Esophagus squamous epithelium (tissue), 5 donors: Measurements from ENCODE around the gene SEMA4F. TPM values are rescaled to one million over a fixed set of nuclear protein-coding genes. Genes with fewer than 3 reads are reported as not detected.
"Not testable (repeated sequence)": the region's sequence is repeated elsewhere in the genome, so short reads cannot be mapped to it uniquely, and the experiment has no call there.

ENCODE experiments used
- DNase-seq: peaks from one replicate; lab custom pipeline; 2025; lab: John Stamatoyannopoulos, UW
- H3K27ac ChIP-seq, 4 donors: fragments of 200-600 bp; sonication (generic); one replicate each; pipeline ENCODE4 v1.5.1; 2016 to 2019; ENCODE audit warnings: mild to moderate bottlenecking in 1 of 4
- H3K27me3 ChIP-seq, 4 donors: fragments of 200-600 bp; sonication (generic); 1 replicate in 3 of 4; 2 replicates in 1 of 4; pipeline versions ENCODE4 v1.5.1 to v1.6.0; 2017 to 2021; ENCODE audit warnings: antibody characterized with exemption in 1 of 4
- H3K36me3 ChIP-seq, 3 donors: fragments of 200-600 bp; sonication (generic); one replicate each; pipeline ENCODE4 v1.5.1; 2016 to 2019
- H3K4me1 ChIP-seq, 3 donors: fragments of 200-600 bp; sonication (generic); one replicate each; pipeline ENCODE4 v1.5.1; 2017 to 2019
- H3K4me3 ChIP-seq, 4 donors: fragments of 200-600 bp; sonication (generic); 1 replicate in 3 of 4; 2 replicates in 1 of 4; pipeline ENCODE4 v1.5.1; 2016 to 2019; ENCODE audit warnings: mild to moderate bottlenecking in 2 of 4, moderate library complexity in 1 of 4
- H3K9me3 ChIP-seq, 3 donors: fragments of 200-600 bp; sonication (generic); one replicate each; pipeline ENCODE4 v1.5.1; 2016 to 2019
- POLR2A ChIP-seq, 4 donors: fragments of 450-650 bp; IDR thresholded peaks; one replicate each; pipeline ENCODE4 v1.6.1; 2017; ENCODE audit warnings: antibody characterized with exemption in 4 of 4, mild to moderate bottlenecking in 4 of 4, moderate library complexity in 3 of 4
- WGBS, 2 donors: methylation state at CpG; one replicate each; pipeline ENCODE4 v1.1.5; 2018; 5-methylcytosine and 5-hydroxymethylcytosine counted together
- intact Hi-C: fragments of 100-400 bp; cut with DNase I; formaldehyde crosslinking; loops from one replicate; pipeline ENCODE4 v1.15.0; 2022
- total RNA-seq, 4 donors: library from RNA; depleted of rRNA; stranded (reverse); fragments of >200 nt; gene quantifications; one replicate each; pipeline ENCODE4 v1.1.0, GENCODE V29; 2016
- TF ChIP-seq, protein P1 (sequence below), 6 experiments: fragments of 450-650 bp in 4 of 6; fragments of 200-600 bp in 2 of 6; sonication (generic) in 2 of 6; IDR thresholded peaks; one replicate each; pipeline ENCODE4 v1.5.1; 2016 to 2019; ENCODE audit warnings: antibody characterized with exemption in 6 of 6, mild to moderate bottlenecking in 4 of 6, moderate library complexity in 4 of 6
- donor health status: DM: yes; HTN: yes; CAD: no.

SEMA4F gene
- total RNA-seq, 4 donors from 2014 or later = 0.42 to 6.1 (median 1.7) TPM

DNA sequence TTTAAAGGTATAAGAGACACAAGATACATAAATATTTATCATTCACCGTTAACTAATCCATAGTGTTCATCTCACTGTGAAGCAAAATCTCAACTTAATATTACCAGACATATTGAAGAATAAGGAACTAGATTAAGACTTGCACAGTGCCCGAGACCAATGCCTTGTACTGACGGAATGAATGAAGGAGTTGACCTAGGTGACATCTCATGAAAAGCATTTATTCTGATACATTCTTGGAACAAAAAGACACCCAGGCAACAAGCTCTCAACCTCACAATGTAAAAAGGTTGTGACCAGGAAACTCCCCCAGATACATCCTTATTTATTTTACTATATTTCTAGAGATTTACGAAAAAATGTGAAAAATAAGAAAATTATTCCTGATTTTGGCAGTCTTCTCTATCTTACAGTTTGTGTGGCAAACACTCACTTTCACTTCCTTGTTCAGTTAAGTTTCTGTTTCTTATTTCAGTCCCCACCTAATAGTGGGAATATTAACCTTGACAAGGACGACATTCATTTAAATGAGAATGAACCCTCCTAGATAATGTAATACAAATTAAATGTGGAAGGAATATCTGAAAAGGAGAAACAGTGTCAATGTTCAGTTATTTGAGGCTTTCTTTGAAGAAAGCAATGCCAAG, 34.3 kb upstream of the SEMA4F start:
- intact Hi-C loops = no loop called here
- no peaks in the 10 kb centered on the region for H3K36me3 ChIP-seq

DNA sequence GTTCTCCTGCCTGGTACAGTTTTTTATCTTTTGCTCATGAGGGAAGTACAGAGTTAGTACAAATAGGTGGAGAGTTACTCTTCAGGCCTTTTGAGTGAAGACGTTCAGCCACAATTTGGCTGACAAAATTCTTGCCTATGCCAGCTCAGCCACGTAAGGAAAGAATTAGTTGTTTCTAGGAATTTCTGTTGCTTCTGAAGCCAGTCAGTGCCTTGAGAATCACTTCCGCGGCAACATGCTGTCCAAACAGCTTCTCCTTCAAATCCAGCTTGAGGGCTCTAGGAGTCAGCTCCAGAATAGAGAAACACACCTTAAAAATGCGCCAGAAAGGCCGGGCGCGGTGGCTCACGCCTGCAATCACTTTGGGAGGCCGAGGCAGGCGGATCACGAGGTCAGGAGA, 33.4 kb upstream of the SEMA4F start:
- Histone ChIP-seq H3K4me3 (no peak overlapping the region), H3K27ac (no peak overlapping the region), H3K27me3 (peaks cover 0 to 64% (median 0%) of the 10 kb centered on the region in 4 donors), H3K36me3 (no peaks in the 10 kb centered on the region), H3K9me3 (no peaks in the 10 kb centered on the region), H3K4me1 (no peaks in the 10 kb centered on the region)
- 51 to 86% methylated on average over 4 to 11 of the region's 12 CpGs for WGBS, 2 donors
- DNase-seq = no peak
- TF ChIP-seq, protein P1, sequence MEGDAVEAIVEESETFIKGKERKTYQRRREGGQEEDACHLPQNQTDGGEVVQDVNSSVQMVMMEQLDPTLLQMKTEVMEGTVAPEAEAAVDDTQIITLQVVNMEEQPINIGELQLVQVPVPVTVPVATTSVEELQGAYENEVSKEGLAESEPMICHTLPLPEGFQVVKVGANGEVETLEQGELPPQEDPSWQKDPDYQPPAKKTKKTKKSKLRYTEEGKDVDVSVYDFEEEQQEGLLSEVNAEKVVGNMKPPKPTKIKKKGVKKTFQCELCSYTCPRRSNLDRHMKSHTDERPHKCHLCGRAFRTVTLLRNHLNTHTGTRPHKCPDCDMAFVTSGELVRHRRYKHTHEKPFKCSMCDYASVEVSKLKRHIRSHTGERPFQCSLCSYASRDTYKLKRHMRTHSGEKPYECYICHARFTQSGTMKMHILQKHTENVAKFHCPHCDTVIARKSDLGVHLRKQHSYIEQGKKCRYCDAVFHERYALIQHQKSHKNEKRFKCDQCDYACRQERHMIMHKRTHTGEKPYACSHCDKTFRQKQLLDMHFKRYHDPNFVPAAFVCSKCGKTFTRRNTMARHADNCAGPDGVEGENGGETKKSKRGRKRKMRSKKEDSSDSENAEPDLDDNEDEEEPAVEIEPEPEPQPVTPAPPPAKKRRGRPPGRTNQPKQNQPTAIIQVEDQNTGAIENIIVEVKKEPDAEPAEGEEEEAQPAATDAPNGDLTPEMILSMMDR (IDR thresholded peaks at IDR 0.05) = no peak
- no peak for TF ChIP-seq POLR2A (IDR thresholded peaks at IDR 0.05)
- intact Hi-C loops = no loop called here

More for the DNA sequence above, 34.3 kb upstream of the SEMA4F start:
- 75 to 83% methylated on average over 5 of the region's 5 CpGs for WGBS, 2 donors
- Histone ChIP-seq H3K4me3 (no peak overlapping the region), H3K27ac (no peak overlapping the region), H3K9me3 (no peaks in the 10 kb centered on the region), H3K27me3 (peaks cover 0 to 73% (median 0%) of the 10 kb centered on the region in 4 donors), H3K4me1 (no peaks in the 10 kb centered on the region)
- DNase-seq = no peak
- TF ChIP-seq POLR2A (IDR thresholded peaks at IDR 0.05) = no peak
- TF ChIP-seq, protein P1 (IDR thresholded peaks at IDR 0.05) = no peak

DNA sequence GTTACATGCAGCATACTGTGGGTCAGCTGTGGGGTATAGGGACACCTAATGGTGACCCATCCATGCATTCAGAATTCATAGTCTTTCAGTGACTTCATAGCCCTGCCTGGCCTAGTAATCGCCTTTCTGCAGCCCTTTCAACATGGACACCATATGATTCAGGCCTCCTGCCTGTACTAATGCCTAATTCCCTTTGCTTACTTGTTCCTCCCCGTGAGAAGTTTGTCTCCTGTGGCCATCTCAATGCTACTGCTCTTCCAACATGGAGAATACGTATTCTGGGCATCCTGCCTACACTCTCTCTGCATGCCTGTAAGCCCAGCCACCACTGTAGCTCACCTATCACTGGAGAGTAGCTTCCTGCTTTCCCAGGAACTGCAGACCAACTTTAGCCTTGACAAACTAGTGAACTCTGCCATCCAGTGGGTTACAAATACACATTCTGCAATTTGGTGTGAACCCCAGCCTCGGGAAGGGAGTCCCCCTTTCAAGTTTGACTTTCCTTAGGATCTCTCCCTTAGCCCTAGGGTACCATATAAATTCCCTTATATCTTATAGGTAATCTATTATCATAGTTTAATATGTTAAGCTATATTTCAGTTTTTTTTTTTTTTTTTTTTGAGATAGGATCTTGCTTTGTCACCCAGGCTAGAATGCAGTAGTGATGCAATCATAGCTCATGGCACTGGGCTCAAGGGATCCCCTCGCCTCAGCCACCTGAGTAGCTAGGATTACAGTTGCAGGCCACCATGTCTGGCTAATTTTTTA, 28.2 kb upstream of the SEMA4F start:
- 79 to 80% methylated on average over 5 of the region's 5 CpGs for WGBS, 2 donors

DNA sequence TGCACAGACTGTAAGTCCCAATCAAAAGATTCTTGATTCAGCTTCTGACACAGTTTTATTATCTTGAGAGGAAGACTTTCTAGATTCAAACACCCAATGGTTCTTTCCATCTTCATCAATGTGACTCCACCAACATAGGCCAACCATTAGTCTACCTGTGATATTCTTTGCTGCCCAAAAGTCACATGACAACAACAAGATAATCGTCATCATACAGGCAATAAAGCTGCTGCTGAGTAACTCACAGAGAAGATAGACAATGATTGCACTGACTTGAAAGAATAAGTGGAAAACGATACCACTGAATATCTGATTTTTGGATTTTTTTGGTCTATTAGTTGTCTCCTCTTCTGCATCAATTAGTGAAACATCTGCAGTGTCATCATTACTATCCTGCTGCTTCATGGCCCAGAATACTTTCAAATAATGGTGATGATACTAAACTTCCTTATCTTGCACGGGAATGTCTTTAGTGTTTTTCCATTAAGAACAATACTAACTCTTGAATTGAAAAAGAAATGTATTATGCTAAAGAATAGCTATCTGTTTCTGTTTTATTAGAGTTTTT, 25.4 kb upstream of the SEMA4F start:
- Histone ChIP-seq H3K4me3 (no peak overlapping the region), H3K27me3 (peaks cover 0 to 42% (median 0%) of the 10 kb centered on the region in 4 donors), H3K9me3 (no peaks in the 10 kb centered on the region), H3K4me1 (peaks cover 0 to 7% (median 0%) of the 10 kb centered on the region in 3 donors), H3K27ac (no peak overlapping the region), H3K36me3 (no peaks in the 10 kb centered on the region)
- TF ChIP-seq, protein P1 (IDR thresholded peaks at IDR 0.05) = no peak
- no peak for TF ChIP-seq POLR2A (IDR thresholded peaks at IDR 0.05)
- intact Hi-C loops = no loop called here
- 68 to 86% methylated on average over 3 of the region's 3 CpGs for WGBS, 2 donors
- no peak for DNase-seq

More for the DNA sequence above, 28.2 kb upstream of the SEMA4F start:
- Histone ChIP-seq H3K27ac (no peak overlapping the region), H3K9me3 (no peaks in the 10 kb centered on the region), H3K4me3 (no peak overlapping the region), H3K36me3 (no peaks in the 10 kb centered on the region), H3K4me1 (no peaks in the 10 kb centered on the region), H3K27me3 (peaks cover 0 to 44% (median 0%) of the 10 kb centered on the region in 4 donors)
- TF ChIP-seq, protein P1 (IDR thresholded peaks at IDR 0.05) = no peak
- TF ChIP-seq POLR2A (IDR thresholded peaks at IDR 0.05) = no peak
- no peak for DNase-seq
- intact Hi-C loops = no loop called here

DNA sequence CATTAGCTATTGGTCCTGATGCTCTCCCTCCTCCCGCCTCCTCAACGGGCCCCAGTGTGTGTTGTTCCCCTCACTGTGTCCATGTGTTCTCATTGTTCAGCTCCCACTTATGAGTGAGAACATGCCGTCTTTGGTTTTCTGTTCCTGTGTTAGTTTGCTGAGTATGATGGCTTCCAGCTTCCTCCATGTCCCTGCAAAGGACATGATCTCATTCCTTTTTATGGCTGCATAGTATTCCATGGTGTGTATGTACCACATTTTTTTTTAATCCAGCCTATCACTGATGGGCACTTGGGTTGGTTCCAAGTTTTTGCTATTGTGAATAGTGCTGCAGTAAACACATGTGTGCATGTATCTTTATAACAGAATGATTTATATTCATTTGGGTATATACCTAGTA, 23.6 kb upstream of the SEMA4F start:
- intact Hi-C loops, H3K36me3 ChIP-seq, H3K27ac ChIP-seq, H3K9me3 ChIP-seq, DNase-seq, H3K4me1 ChIP-seq, H3K4me3 ChIP-seq: not testable (repeated sequence)
- 90 to 96% methylated on average over 3 of the region's 3 CpGs for WGBS, 2 donors
- peaks cover 0 to 56% (median 0%) of the 10 kb centered on the region in 4 donors for H3K27me3 ChIP-seq
